Measurements from ENCODE around the gene ACAN.

DNA sequence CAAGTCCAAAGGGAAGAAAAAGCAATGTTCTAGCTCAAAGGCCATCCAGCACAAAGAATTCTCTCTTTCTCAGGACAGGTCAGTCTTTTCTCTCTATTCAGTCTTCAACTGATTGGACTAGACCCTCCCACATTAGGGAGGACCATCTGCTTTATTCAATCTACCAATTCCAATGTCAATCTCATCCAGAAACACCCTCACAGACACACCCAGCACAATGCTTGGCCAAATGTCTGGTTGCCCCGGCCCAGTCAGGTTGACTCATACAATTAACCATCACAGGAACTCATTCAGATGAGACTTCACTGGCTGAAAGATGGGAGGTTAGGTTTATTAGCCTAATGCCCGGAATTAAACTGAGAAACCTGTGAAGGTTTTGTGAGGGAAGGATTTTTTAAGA lies 32.4 kb downstream of the ACAN start:
- no peak for TF ChIP-seq EZH2 (IDR thresholded peaks at IDR 0.05; ENCODE audit: borderline replicate concordance, low read depth, low read length, poor library complexity, severe bottlenecking)
- TF ChIP-seq, protein P1, sequence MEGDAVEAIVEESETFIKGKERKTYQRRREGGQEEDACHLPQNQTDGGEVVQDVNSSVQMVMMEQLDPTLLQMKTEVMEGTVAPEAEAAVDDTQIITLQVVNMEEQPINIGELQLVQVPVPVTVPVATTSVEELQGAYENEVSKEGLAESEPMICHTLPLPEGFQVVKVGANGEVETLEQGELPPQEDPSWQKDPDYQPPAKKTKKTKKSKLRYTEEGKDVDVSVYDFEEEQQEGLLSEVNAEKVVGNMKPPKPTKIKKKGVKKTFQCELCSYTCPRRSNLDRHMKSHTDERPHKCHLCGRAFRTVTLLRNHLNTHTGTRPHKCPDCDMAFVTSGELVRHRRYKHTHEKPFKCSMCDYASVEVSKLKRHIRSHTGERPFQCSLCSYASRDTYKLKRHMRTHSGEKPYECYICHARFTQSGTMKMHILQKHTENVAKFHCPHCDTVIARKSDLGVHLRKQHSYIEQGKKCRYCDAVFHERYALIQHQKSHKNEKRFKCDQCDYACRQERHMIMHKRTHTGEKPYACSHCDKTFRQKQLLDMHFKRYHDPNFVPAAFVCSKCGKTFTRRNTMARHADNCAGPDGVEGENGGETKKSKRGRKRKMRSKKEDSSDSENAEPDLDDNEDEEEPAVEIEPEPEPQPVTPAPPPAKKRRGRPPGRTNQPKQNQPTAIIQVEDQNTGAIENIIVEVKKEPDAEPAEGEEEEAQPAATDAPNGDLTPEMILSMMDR (conservative IDR thresholded peaks at IDR 0.05; ENCODE audit: low read depth, low read length), result no peak
